Hepatocyte (in vitro differentiated cells): ENCODE measurements around the gene KCNJ2. TPM values are rescaled to one million over a fixed set of nuclear protein-coding genes. Genes with fewer than 3 reads are reported as not detected.

Source experiments
- DNase-seq: peaks from one replicate; pipeline ENCODE4 v3.0.0-alpha.2; 2016; ENCODE audit warnings: low spot score
- H2AFZ ChIP-seq: fragments of 200-600 bp; sonication (generic); 2 replicates; pipeline ENCODE4 v1.6.0; 2016; ENCODE audit warnings: antibody characterized with exemption, mild to moderate bottlenecking
- H3K27ac ChIP-seq: fragments of 200-600 bp; sonication (generic); 2 replicates; pipeline ENCODE4 v1.5.1; 2016; ENCODE audit warnings: mild to moderate bottlenecking
- H3K27me3 ChIP-seq: fragments of 200-600 bp; sonication (generic); 2 replicates; pipeline ENCODE4 v1.6.1; 2016
- H3K36me3 ChIP-seq: fragments of 200-600 bp; sonication (generic); replicated peaks from 2 replicates; pipeline ENCODE4 v1.5.1; 2016; ENCODE audit warnings: low read depth; ENCODE audit not compliant: insufficient read depth
- H3K4me1 ChIP-seq: fragments of 200-600 bp; sonication (generic); 2 replicates; pipeline ENCODE4 v1.5.1; 2016; ENCODE audit warnings: mild to moderate bottlenecking, moderate library complexity; ENCODE audit not compliant: insufficient read depth
- H3K4me2 ChIP-seq: fragments of 200-600 bp; sonication (generic); 2 replicates; pipeline ENCODE4 v1.6.0; 2016
- H3K4me3 ChIP-seq: fragments of 200-600 bp; sonication (generic); 2 replicates; pipeline ENCODE4 v1.5.1; 2016; ENCODE audit warnings: mild to moderate bottlenecking
- H3K79me2 ChIP-seq: fragments of 200-600 bp; sonication (generic); 2 replicates; pipeline ENCODE4 v1.6.0; 2017; ENCODE audit warnings: mild to moderate bottlenecking
- H3K9me2 ChIP-seq: fragments of 200-600 bp; sonication (generic); replicated peaks from 2 replicates; pipeline ENCODE4 v1.6.0; 2017; ENCODE audit warnings: mild to moderate bottlenecking; ENCODE audit not compliant: insufficient read depth
- H3K9me3 ChIP-seq: fragments of 200-600 bp; sonication (generic); 2 replicates; pipeline ENCODE4 v1.5.1; 2016; ENCODE audit warnings: low read depth, mild to moderate bottlenecking
- H4K20me1 ChIP-seq: fragments of 200-600 bp; sonication (generic); 2 replicates; pipeline ENCODE4 v1.6.0; 2016; ENCODE audit warnings: mild to moderate bottlenecking; ENCODE audit not compliant: insufficient read depth, poor library complexity, severe bottlenecking
- CTCF ChIP-seq: fragments of 200-600 bp; sonication (generic); IDR thresholded peaks from 2 replicates; pipeline ENCODE4 v1.5.1; 2016; ENCODE audit warnings: antibody characterized with exemption, mild to moderate bottlenecking; ENCODE audit not compliant: poor library complexity
- EZH2 ChIP-seq: fragments of 200-600 bp; sonication (generic); IDR thresholded peaks from 2 replicates; pipeline ENCODE4 v1.6.1; 2016; ENCODE audit warnings: antibody characterized with exemption, mild to moderate bottlenecking, borderline replicate concordance
- EZH2phosphoT487 ChIP-seq: fragments of 200-600 bp; sonication (generic); IDR thresholded peaks from one replicate; pipeline ENCODE4 v1.6.1; 2018; ENCODE audit warnings: antibody characterized with exemption, mild to moderate bottlenecking, low read depth, moderate library complexity; ENCODE audit not compliant: unreplicated experiment, severe bottlenecking
- WGBS: methylation state at CpG from one replicate; pipeline ENCODE4 v1.1.6; 2016; ENCODE audit warnings: low lambda C conversion rate; ENCODE audit errors: missing lambda C conversion rate; 5-methylcytosine and 5-hydroxymethylcytosine counted together
- polyA plus RNA-seq: library from polyadenylated mRNA; unstranded; fragments of >200 nt; fragmentation: Nextera tagmentation; extraction: Ambion mirVana; gene quantifications from 2 replicates; pipeline ENCODE4 v1.2.1, GENCODE V29; 2016
- total RNA-seq: library from RNA; depleted of rRNA; stranded (reverse); fragments of >200 nt; gene quantifications from 2 replicates; pipeline ENCODE4 v1.2.3, GENCODE V29; 2014

KCNJ2 gene
- total and polyA plus RNA-seq, 2 experiments from 2014 or later, result 1.0 to 3.0 TPM

DNA sequence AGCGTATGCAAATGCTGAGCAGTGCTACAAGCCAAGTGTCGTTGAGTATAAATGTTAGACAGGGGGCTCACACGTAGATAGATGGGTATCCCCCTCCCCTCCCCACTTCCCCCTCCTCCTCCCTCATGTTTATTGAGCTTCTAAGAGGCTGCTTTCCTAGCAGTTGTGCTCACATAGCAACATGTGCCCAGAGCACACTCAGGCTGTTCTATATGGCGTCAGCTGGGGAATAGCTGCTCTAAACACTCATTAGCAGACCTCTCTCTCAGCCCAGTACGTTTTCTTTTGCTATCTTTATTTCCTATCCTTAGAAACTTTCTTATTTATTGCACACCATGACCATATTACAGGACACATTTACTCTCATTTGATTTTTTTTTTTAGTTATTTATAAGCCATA, 1.8 kb downstream of the KCNJ2 start:
- H3K4me3 ChIP-seq, result peak overlapping the region; percentile 5
- 64% methylated on average over 5 of the region's 5 CpGs for WGBS
- TF ChIP-seq EZH2phosphoT487, result no peak
- no peak for TF ChIP-seq CTCF
- TF ChIP-seq EZH2, result no peak
- peaks cover 9% of the 10 kb centered on the region for H3K79me2 ChIP-seq
- no peak overlapping the region for H3K27ac ChIP-seq
- no peaks in the 10 kb centered on the region for H4K20me1 ChIP-seq
- H2AFZ ChIP-seq, result no peak overlapping the region
- peaks cover 32% of the 10 kb centered on the region for H3K27me3 ChIP-seq
- H3K4me2 ChIP-seq, result peak overlapping the region; percentile 97
- no peaks in the 10 kb centered on the region for H3K36me3 ChIP-seq
- no peak for DNase-seq
- no peaks in the 10 kb centered on the region for H3K4me1 ChIP-seq
- H3K9me2 ChIP-seq, result no peaks in the 10 kb centered on the region
- H3K9me3 ChIP-seq, result no peaks in the 10 kb centered on the region

- no peak overlapping the region for H2AFZ ChIP-seq
- peaks cover 9% of the 10 kb centered on the region for H3K79me2 ChIP-seq
- 92% methylated on average over 2 of the region's 2 CpGs for WGBS
- H3K27ac ChIP-seq, result no peak overlapping the region
- no peaks in the 10 kb centered on the region for H3K4me1 ChIP-seq
- H3K4me3 ChIP-seq, result no peak overlapping the region
- no peaks in the 10 kb centered on the region for H3K36me3 ChIP-seq
- no peak for DNase-seq
- H3K27me3 ChIP-seq, result peaks cover 32% of the 10 kb centered on the region
- H4K20me1 ChIP-seq, result no peaks in the 10 kb centered on the region
- no peak for TF ChIP-seq EZH2phosphoT487
- TF ChIP-seq CTCF, result no peak
- no peak for TF ChIP-seq EZH2
- H3K9me3 ChIP-seq, result no peaks in the 10 kb centered on the region
- no peaks in the 10 kb centered on the region for H3K9me2 ChIP-seq
- H3K4me2 ChIP-seq, result peak overlapping the region; percentile 97
Observed at GRCh38 chr17:70172449-70172848, 3.1 kb downstream of the KCNJ2 start.

GRCh38 chr17:70172923-70173322, 3.6 kb downstream of the KCNJ2 start:
- no peak overlapping the region for H2AFZ ChIP-seq
- no peak for TF ChIP-seq CTCF
- TF ChIP-seq EZH2, result no peak
- no peak for TF ChIP-seq EZH2phosphoT487
- H3K4me1 ChIP-seq, result no peaks in the 10 kb centered on the region
- no peaks in the 10 kb centered on the region for H3K9me3 ChIP-seq
- WGBS, result 84% methylated on average over 2 of the region's 2 CpGs
- peaks cover 32% of the 10 kb centered on the region for H3K27me3 ChIP-seq
- peak overlapping the region; percentile 97 for H3K4me2 ChIP-seq
- H3K4me3 ChIP-seq, result no peak overlapping the region
- H3K27ac ChIP-seq, result no peak overlapping the region
- no peaks in the 10 kb centered on the region for H3K9me2 ChIP-seq
- H4K20me1 ChIP-seq, result no peaks in the 10 kb centered on the region
- H3K36me3 ChIP-seq, result no peaks in the 10 kb centered on the region
- peaks cover 9% of the 10 kb centered on the region for H3K79me2 ChIP-seq
- DNase-seq, result no peak

GRCh38 chr17:70173681-70174080, 4.3 kb downstream of the KCNJ2 start:
- WGBS, result 38% methylated on average over 4 of the region's 4 CpGs
- Histone ChIP-seq H3K79me2 (peaks cover 9% of the 10 kb centered on the region), H3K9me3 (no peaks in the 10 kb centered on the region)

More at GRCh38 chr17:70173681-70174080, 4.3 kb downstream of the KCNJ2 start:
- no peaks in the 10 kb centered on the region for H4K20me1 ChIP-seq
- peak; percentile 13 for DNase-seq
- H3K36me3 ChIP-seq, result no peaks in the 10 kb centered on the region
- no peak for TF ChIP-seq CTCF
- no peak for TF ChIP-seq EZH2
- no peak for TF ChIP-seq EZH2phosphoT487
- no peak overlapping the region for H3K27ac ChIP-seq
- no peak overlapping the region for H3K4me3 ChIP-seq
- H2AFZ ChIP-seq, result no peak overlapping the region
- no peaks in the 10 kb centered on the region for H3K4me1 ChIP-seq
- H3K27me3 ChIP-seq, result peaks cover 32% of the 10 kb centered on the region
- peak overlapping the region; percentile 19 for H3K4me2 ChIP-seq
- no peaks in the 10 kb centered on the region for H3K9me2 ChIP-seq
